ENCODE results near the gene PTRH1. TPM values are rescaled to one million over a fixed set of nuclear protein-coding genes. Genes with fewer than 3 reads are reported as not detected.

The PTRH1 gene
- total RNA-seq, 1 donor from 2014 or later = 5.4 TPM

- no peaks in the 10 kb centered on the region for H3K36me3 ChIP-seq
- no peak overlapping the region for H3K27ac ChIP-seq
- H3K27me3 ChIP-seq = no peaks in the 10 kb centered on the region
- H3K4me1 ChIP-seq = peaks cover 0 to 8% of the 10 kb centered on the region in 2 donors
- no peak overlapping the region for H3K4me3 ChIP-seq
- intact Hi-C loops (cut with DNase I) = no loop called here
- DNase-seq (ENCODE audit: low spot score in 2 of 2) = no peak
- no peaks in the 10 kb centered on the region for H3K9me3 ChIP-seq
- TF ChIP-seq CTCF (IDR thresholded peaks at IDR 0.05) = no peak
Observed at GRCh38 chr9:127711226-127711701, 4.2 kb downstream of the PTRH1 start.

- Histone ChIP-seq H3K9me3 (no peaks in the 10 kb centered on the region), H3K27ac (no peak overlapping the region), H3K4me1 (peaks cover 0 to 5% of the 10 kb centered on the region in 2 donors), H3K4me3 (no peak overlapping the region), H3K27me3 (no peaks in the 10 kb centered on the region), H3K36me3 (no peaks in the 10 kb centered on the region)
- no peak for DNase-seq (ENCODE audit: low spot score in 2 of 2)
- intact Hi-C loops (cut with DNase I) = no loop called here
- TF ChIP-seq CTCF (IDR thresholded peaks at IDR 0.05) = no peak
Observed at GRCh38 chr9:127710204-127710783, 5.2 kb downstream of the PTRH1 start.

GRCh38 chr9:127708952-127709587, 6.4 kb downstream of the PTRH1 start:
- peaks cover 0 to under 1% of the 10 kb centered on the region in 2 donors for H3K4me1 ChIP-seq
- intact Hi-C loops (cut with DNase I) = no loop called here
- no peaks in the 10 kb centered on the region for H3K36me3 ChIP-seq
- DNase-seq (ENCODE audit: low spot score in 2 of 2) = no peak
- no peaks in the 10 kb centered on the region for H3K27me3 ChIP-seq
- no peak overlapping the region for H3K4me3 ChIP-seq
- no peak overlapping the region for H3K27ac ChIP-seq
- H3K9me3 ChIP-seq = no peaks in the 10 kb centered on the region
- TF ChIP-seq CTCF (IDR thresholded peaks at IDR 0.05) = no peak

GRCh38 chr9:127707766-127708165, 7.7 kb downstream of the PTRH1 start:
- no peak for DNase-seq (ENCODE audit: low spot score in 2 of 2)
- intact Hi-C loops (cut with DNase I) = no loop called here
- TF ChIP-seq CTCF (IDR thresholded peaks at IDR 0.05) = no peak

GRCh38 chr9:127706836-127707241, 8.6 kb downstream of the PTRH1 start, which contains the start of gene CFAP157:
CFAP157 (plus strand) TSS chr9:127706988; CDS start chr9:127707032, 44 bp downstream.
- no peak for TF ChIP-seq CTCF (IDR thresholded peaks at IDR 0.05)
- no peaks in the 10 kb centered on the region for H3K9me3 ChIP-seq
- no peak for DNase-seq (ENCODE audit: low spot score in 2 of 2)
- no peak within 1 kb of the TSS for H3K27ac ChIP-seq
- intact Hi-C loops (cut with DNase I) = no loop called here
- H3K36me3 ChIP-seq = no peaks in the 10 kb centered on the region
- H3K27me3 ChIP-seq = no peaks in the 10 kb centered on the region
- H3K4me1 ChIP-seq = no peaks in the 10 kb centered on the region
- H3K4me3 ChIP-seq = no peak within 1 kb of the TSS

More at GRCh38 chr9:127707766-127708165, 7.7 kb downstream of the PTRH1 start:
- Histone ChIP-seq H3K9me3 (no peaks in the 10 kb centered on the region), H3K4me1 (no peaks in the 10 kb centered on the region), H3K4me3 (no peak overlapping the region), H3K36me3 (no peaks in the 10 kb centered on the region), H3K27me3 (no peaks in the 10 kb centered on the region), H3K27ac (no peak overlapping the region)

All from ascending aorta (tissue), 2 donors.